ENCODE measurements around the gene REXO1. TPM values are rescaled to one million over a fixed set of nuclear protein-coding genes. Genes with fewer than 3 reads are reported as not detected.

The REXO1 gene
- total and polyA plus RNA-seq, 2 experiments from 2014 or later = 19.2 to 39.7 TPM

- H3K27ac ChIP-seq = no peak overlapping the region
- H3K4me1 ChIP-seq (ENCODE audit: low read depth) = no peaks in the 10 kb centered on the region
- peaks cover 11% of the 10 kb centered on the region for H3K36me3 ChIP-seq
- no peak overlapping the region for H3K4me3 ChIP-seq
- TF ChIP-seq, protein P1, sequence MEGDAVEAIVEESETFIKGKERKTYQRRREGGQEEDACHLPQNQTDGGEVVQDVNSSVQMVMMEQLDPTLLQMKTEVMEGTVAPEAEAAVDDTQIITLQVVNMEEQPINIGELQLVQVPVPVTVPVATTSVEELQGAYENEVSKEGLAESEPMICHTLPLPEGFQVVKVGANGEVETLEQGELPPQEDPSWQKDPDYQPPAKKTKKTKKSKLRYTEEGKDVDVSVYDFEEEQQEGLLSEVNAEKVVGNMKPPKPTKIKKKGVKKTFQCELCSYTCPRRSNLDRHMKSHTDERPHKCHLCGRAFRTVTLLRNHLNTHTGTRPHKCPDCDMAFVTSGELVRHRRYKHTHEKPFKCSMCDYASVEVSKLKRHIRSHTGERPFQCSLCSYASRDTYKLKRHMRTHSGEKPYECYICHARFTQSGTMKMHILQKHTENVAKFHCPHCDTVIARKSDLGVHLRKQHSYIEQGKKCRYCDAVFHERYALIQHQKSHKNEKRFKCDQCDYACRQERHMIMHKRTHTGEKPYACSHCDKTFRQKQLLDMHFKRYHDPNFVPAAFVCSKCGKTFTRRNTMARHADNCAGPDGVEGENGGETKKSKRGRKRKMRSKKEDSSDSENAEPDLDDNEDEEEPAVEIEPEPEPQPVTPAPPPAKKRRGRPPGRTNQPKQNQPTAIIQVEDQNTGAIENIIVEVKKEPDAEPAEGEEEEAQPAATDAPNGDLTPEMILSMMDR (IDR thresholded peaks at IDR 0.05; ENCODE audit: low read depth, low read length) = no peak
- H3K27me3 ChIP-seq = no peaks in the 10 kb centered on the region
- DNase-seq (ENCODE audit: low read depth in 1 of 2, low spot score in 1 of 2) = no peak
- no peaks in the 10 kb centered on the region for H3K9me3 ChIP-seq (ENCODE audit: low read depth)
Measured at GRCh38 chr19:1823020-1823419, 25.3 kb downstream of the REXO1 start.

DNA sequence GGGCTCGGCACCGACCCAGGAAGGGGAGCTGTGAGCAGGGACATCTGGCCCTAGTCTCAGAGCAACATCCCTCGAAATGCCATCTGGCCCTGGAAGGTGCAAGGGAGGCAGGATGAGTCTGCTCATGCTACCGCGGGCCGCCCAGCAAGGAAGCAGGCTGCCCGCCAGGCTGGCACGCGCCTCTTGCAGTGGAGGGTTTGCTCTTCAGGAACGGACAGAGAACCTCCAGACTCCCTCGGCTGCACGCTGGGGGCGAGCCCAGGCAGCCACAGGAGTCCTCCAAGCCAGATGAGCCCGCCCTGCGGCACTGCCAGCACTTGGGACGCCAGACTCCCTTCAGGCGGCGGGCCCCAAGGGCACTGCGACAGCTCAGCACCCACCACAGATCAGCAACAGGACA lies 26.1 kb downstream of the REXO1 start:
- H3K4me1 ChIP-seq (ENCODE audit: low read depth) = no peaks in the 10 kb centered on the region
- no peaks in the 10 kb centered on the region for H3K9me3 ChIP-seq (ENCODE audit: low read depth)
- H3K27me3 ChIP-seq = no peaks in the 10 kb centered on the region
- TF ChIP-seq, protein P1 (IDR thresholded peaks at IDR 0.05; ENCODE audit: low read depth, low read length) = no peak
- H3K36me3 ChIP-seq = peaks cover 12% of the 10 kb centered on the region
- H3K27ac ChIP-seq = no peak overlapping the region
- no peak for DNase-seq (ENCODE audit: low read depth in 1 of 2, low spot score in 1 of 2)
- H3K4me3 ChIP-seq = no peak overlapping the region

GRCh38 chr19:1819341-1820255 lies 28.7 kb downstream of the REXO1 start:
- no peak for DNase-seq (ENCODE audit: low read depth in 1 of 2, low spot score in 1 of 2)

GRCh38 chr19:1818549-1819195 lies 29.6 kb downstream of the REXO1 start:
- no peaks in the 10 kb centered on the region for H3K4me1 ChIP-seq (ENCODE audit: low read depth)
- H3K4me3 ChIP-seq = no peak overlapping the region
- H3K27ac ChIP-seq = no peak overlapping the region
- H3K27me3 ChIP-seq = no peaks in the 10 kb centered on the region
- TF ChIP-seq, protein P1 (IDR thresholded peaks at IDR 0.05; ENCODE audit: low read depth, low read length) = no peak
- H3K9me3 ChIP-seq (ENCODE audit: low read depth) = no peaks in the 10 kb centered on the region
- peaks cover 18% of the 10 kb centered on the region for H3K36me3 ChIP-seq
- DNase-seq (ENCODE audit: low read depth in 1 of 2, low spot score in 1 of 2) = no peak

More at GRCh38 chr19:1819341-1820255, 28.7 kb downstream of the REXO1 start:
- Histone ChIP-seq H3K4me1 (ENCODE audit: low read depth) (no peaks in the 10 kb centered on the region), H3K9me3 (ENCODE audit: low read depth) (no peaks in the 10 kb centered on the region), H3K4me3 (no peak overlapping the region), H3K27me3 (no peaks in the 10 kb centered on the region), H3K27ac (no peak overlapping the region), H3K36me3 (peaks cover 18% of the 10 kb centered on the region)
- TF ChIP-seq, protein P1 (IDR thresholded peaks at IDR 0.05; ENCODE audit: low read depth, low read length) = no peak

DNA sequence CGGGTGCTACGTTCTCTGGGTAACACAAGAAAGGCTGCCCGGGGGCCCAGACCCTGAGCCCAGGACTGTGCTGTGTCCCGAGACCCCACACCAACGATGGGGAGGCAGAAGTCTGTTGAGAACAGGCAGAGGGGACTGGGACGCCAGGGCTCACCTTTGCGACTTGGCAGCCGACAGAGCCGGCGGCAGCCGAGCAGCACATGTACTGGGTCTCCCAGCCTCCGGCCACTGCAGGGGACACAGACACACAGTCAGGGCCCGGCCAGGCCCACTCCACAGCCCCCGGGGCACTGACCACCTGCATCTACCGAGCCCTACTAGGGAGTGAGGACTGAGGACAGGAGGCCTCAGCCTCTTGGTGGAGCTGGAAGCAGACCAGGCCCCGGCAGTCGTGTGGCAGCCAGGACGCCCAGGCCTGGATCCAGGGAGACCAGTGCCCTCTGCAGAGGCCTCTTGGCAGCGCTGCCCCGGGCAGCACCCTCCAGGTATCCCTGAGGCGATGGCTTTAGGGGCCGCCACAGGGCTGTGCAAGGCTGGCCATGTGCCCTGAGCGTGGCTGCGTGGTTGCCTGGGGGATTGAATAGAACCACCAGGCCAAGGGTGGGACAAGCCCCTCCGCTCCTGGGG lies 30.6 kb downstream of the REXO1 start:
- no peak for DNase-seq (ENCODE audit: low read depth in 1 of 2, low spot score in 1 of 2)
- H3K9me3 ChIP-seq (ENCODE audit: low read depth) = no peaks in the 10 kb centered on the region
- no peaks in the 10 kb centered on the region for H3K27me3 ChIP-seq
- H3K4me3 ChIP-seq = no peak overlapping the region
- H3K4me1 ChIP-seq (ENCODE audit: low read depth) = no peaks in the 10 kb centered on the region
- no peak overlapping the region for H3K27ac ChIP-seq
- TF ChIP-seq, protein P1 (IDR thresholded peaks at IDR 0.05; ENCODE audit: low read depth, low read length) = no peak
- peaks cover 18% of the 10 kb centered on the region for H3K36me3 ChIP-seq

Measured in cardiac muscle cell (in vitro differentiated cells and primary cell).